Transverse colon (tissue), 4 donors: Measurements from ENCODE around the gene TTC38. TPM values are rescaled to one million over a fixed set of nuclear protein-coding genes. Genes with fewer than 3 reads are reported as not detected.

Experiments
- DNase-seq: peaks from one replicate; pipeline ENCODE4 v3.0.0-alpha.2; 2019
- H3K27ac ChIP-seq, 4 donors: fragments of 200-600 bp; sonication (generic); 2 replicates each; pipeline ENCODE4 v1.5.1; 2016 to 2018; ENCODE audit warnings: inconsistent platforms in 4 of 4
- H3K27me3 ChIP-seq: fragments of 200-600 bp; sonication (generic); 2 replicates; pipeline ENCODE4 v1.5.1; 2017; ENCODE audit warnings: inconsistent platforms
- H3K36me3 ChIP-seq, 4 donors: fragments of 200-600 bp; sonication (generic); 2 replicates each; pipeline ENCODE4 v1.5.1; 2017 to 2019; ENCODE audit warnings: inconsistent platforms in 4 of 4
- H3K4me1 ChIP-seq, 4 donors: fragments of 200-600 bp; sonication (generic); 2 replicates each; pipeline ENCODE4 v1.5.1; 2017 to 2020; ENCODE audit warnings: inconsistent platforms in 4 of 4
- H3K4me3 ChIP-seq, 4 donors: fragments of 200-600 bp; sonication (generic); 1 replicate in 1 of 4; 2 replicates in 3 of 4; pipeline versions ENCODE4 v1.5.1 to v1.6.1; 2017 to 2019; ENCODE audit warnings: inconsistent platforms in 4 of 4
- H3K9me3 ChIP-seq, 2 donors: fragments of 200-600 bp; sonication (generic); 2 replicates each; pipeline ENCODE4 v1.5.1; 2017 to 2019; ENCODE audit warnings: inconsistent platforms in 2 of 2
- EP300 ChIP-seq: sonication (generic); formaldehyde crosslinking; IDR thresholded peaks from one replicate; pipeline ENCODE4 v1.6.1; 2017; ENCODE audit warnings: antibody characterized with exemption, low read depth
- POLR2A ChIP-seq: fragments of 450-650 bp; IDR thresholded peaks from one replicate; pipeline ENCODE4 v1.6.1; 2016; ENCODE audit warnings: antibody characterized with exemption, mild to moderate bottlenecking, moderate library complexity
- POLR2AphosphoS5 ChIP-seq, 3 donors: sonication (generic); formaldehyde crosslinking; IDR thresholded peaks; one replicate each; pipeline ENCODE4 v1.6.1; 2016; ENCODE audit warnings: antibody characterized with exemption in 3 of 3
- WGBS, 2 donors: methylation state at CpG; one replicate each; pipeline ENCODE4 v1.1.5; 2018; ENCODE audit warnings: low coverage in 1 of 2; 5-methylcytosine and 5-hydroxymethylcytosine counted together
- in situ Hi-C, 4 donors: fragments of 200-750 bp; cut with MboI; loops; one replicate each; pipeline versions ENCODE4 v1.15.0 to v1.15.1; 2017; ENCODE audit warnings: low sequenced_read_pairs in 3 of 4, low pct_ligation_motif_present in 1 of 4, low pct_unique_long_range_greater_than_20kb in 1 of 4
- intact Hi-C: fragments of 100-400 bp; cut with DNase I; formaldehyde crosslinking; loops from one replicate; pipeline ENCODE4 v1.15.1; 2023; ENCODE audit warnings: low total_unique reads
- total RNA-seq, 4 donors: library from RNA; depleted of rRNA; stranded (reverse); fragments of >200 nt; gene quantifications; one replicate each; pipeline ENCODE4 v1.1.0, GENCODE V29; 2016
- TF ChIP-seq, protein P1 (sequence below), 5 experiments: fragments of 200-600 bp in 3 of 5; fragments of 450-650 bp in 2 of 5; sonication (generic) in 3 of 5; IDR thresholded peaks; 1 replicate in 2 of 5; 2 replicates in 3 of 5; pipeline ENCODE4 v1.5.1; 2016 to 2017; ENCODE audit warnings: antibody characterized with exemption in 5 of 5, inconsistent platforms in 3 of 5, mild to moderate bottlenecking in 2 of 5, moderate library complexity in 1 of 5

Gene TTC38
- total RNA-seq, 4 donors from 2014 or later: 167 to 316 (median 292) TPM

DNA sequence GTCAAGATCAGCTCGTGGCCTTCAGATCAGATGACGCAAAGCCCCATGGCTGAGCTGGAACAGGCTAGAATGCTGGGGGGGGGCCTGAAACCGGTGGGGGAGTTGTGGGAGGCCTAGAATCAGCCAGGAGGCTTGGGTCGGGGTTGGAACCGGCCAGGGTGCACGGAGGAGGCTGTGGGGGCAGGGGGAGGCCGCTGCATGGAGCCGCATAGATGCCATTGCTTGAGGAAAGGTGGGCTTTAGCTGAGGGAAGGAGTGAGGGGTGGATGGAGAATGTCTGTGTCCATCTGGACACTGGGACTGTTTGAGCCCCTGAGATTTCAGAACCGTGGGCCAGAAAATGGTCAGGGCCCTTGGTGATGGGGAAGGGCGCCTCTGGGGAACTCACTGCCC, 42.9 kb upstream of the TTC38 start:
- intact Hi-C loops: no loop called here
- 85% methylated on average over 10 of the region's 10 CpGs; no CpG with 5 or more reads in 1 of the 2 donors for WGBS, 2 donors

DNA sequence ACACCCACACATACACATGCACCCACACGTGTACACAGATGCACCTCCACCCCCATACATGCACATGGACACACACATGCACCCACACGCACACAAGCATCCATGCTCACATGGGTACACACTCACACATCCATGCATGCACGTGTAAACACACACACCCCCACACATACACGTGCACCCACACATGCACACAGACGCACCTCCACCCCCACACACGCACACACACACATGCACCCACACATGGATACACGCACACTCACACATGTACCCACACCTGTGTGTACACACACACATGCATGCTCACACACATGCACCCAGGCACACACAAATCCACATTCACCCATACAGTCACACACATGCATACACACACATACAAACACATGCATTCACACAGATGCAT, 42.2 kb upstream of the TTC38 start:
- Histone ChIP-seq H3K36me3 (peaks cover 0 to 21% (median 5%) of the 10 kb centered on the region in 4 donors), H3K27me3 (no peaks in the 10 kb centered on the region), H3K9me3 (no peaks in the 10 kb centered on the region), H3K27ac (no peak overlapping the region), H3K4me3 (no peak overlapping the region), H3K4me1 (no peaks in the 10 kb centered on the region)
- intact Hi-C loops: no loop called here
- TF ChIP-seq EP300: no peak
- no peak for TF ChIP-seq POLR2AphosphoS5 (IDR thresholded peaks at IDR 0.05)
- no peak for TF ChIP-seq POLR2A
- TF ChIP-seq, protein P1, sequence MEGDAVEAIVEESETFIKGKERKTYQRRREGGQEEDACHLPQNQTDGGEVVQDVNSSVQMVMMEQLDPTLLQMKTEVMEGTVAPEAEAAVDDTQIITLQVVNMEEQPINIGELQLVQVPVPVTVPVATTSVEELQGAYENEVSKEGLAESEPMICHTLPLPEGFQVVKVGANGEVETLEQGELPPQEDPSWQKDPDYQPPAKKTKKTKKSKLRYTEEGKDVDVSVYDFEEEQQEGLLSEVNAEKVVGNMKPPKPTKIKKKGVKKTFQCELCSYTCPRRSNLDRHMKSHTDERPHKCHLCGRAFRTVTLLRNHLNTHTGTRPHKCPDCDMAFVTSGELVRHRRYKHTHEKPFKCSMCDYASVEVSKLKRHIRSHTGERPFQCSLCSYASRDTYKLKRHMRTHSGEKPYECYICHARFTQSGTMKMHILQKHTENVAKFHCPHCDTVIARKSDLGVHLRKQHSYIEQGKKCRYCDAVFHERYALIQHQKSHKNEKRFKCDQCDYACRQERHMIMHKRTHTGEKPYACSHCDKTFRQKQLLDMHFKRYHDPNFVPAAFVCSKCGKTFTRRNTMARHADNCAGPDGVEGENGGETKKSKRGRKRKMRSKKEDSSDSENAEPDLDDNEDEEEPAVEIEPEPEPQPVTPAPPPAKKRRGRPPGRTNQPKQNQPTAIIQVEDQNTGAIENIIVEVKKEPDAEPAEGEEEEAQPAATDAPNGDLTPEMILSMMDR (IDR thresholded peaks at IDR 0.05): no peak
- no peak for DNase-seq
- in situ Hi-C loops: no loop called here
- 92 to 100% methylated on average over 1 to 7 of the region's 7 CpGs for WGBS, 2 donors

More for the DNA sequence above, 42.9 kb upstream of the TTC38 start:
- peaks cover 0 to 28% (median 8%) of the 10 kb centered on the region in 4 donors for H3K36me3 ChIP-seq
- TF ChIP-seq POLR2A (no peak), EP300 (no peak), POLR2AphosphoS5 (IDR thresholded peaks at IDR 0.05) (no peak)
- TF ChIP-seq, protein P1 (IDR thresholded peaks at IDR 0.05): no peak
- H3K27me3 ChIP-seq: no peaks in the 10 kb centered on the region
- no peak for DNase-seq
- H3K27ac ChIP-seq: no peak overlapping the region
- H3K4me1 ChIP-seq: no peaks in the 10 kb centered on the region
- in situ Hi-C loops: no loop called here
- no peaks in the 10 kb centered on the region for H3K9me3 ChIP-seq
- no peak overlapping the region for H3K4me3 ChIP-seq

DNA sequence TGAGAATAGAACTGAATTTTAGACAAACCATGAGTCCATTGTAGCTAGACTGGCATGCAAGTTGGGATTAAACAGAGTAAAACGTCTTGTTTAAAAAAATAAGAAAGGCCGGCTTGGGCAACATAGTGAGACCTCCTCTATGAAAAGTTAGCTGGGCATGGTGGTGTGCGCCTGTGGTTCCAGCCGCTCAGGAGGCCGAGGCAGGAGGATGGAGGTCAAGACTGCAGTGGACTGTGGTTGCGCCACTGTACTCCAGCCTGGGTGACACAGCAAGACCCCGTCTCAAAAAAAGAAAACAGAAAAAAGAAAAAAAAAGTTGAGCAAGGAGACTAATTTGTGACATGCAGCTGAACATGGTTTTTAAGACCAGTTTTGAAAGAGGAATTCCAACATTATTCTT, 41.2 kb upstream of the TTC38 start:
- in situ Hi-C loops: no loop called here

DNA sequence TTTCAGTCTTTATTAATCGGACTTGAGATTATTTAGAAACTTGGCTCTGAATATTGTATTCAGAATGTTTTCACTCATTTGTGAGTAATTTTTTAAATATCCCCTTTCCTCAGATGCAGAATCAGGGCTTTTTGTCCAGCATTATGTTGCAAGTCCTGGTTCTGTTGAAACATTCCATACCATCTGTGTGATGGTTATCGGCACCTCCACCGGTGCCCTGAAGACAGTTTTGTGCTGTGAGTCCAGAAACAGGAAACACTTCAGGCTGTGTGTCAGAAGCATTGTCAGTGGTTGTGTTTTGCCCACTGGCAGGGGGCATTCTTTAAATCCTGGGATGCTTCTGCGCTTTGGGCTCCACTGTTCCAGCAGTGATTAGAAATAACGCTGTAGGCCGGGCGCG, 38.1 kb upstream of the TTC38 start:
- H3K4me3 ChIP-seq: no peak overlapping the region
- 80 to 94% methylated on average over 3 to 8 of the region's 8 CpGs for WGBS, 2 donors
- H3K27ac ChIP-seq: no peak overlapping the region
- no peak for TF ChIP-seq EP300
- TF ChIP-seq, protein P1 (IDR thresholded peaks at IDR 0.05): no peak
- no peak for TF ChIP-seq POLR2A
- no peak for TF ChIP-seq POLR2AphosphoS5 (IDR thresholded peaks at IDR 0.05)
- no peaks in the 10 kb centered on the region for H3K27me3 ChIP-seq
- H3K4me1 ChIP-seq: peaks cover 0 to 7% (median 0%) of the 10 kb centered on the region in 4 donors
- in situ Hi-C loops (no loop called here), intact Hi-C loops (no loop called here)
- DNase-seq: no peak
- H3K36me3 ChIP-seq: peaks cover 0 to 8% (median 0%) of the 10 kb centered on the region in 4 donors
- no peaks in the 10 kb centered on the region for H3K9me3 ChIP-seq

More for the DNA sequence above, 41.2 kb upstream of the TTC38 start:
- TF ChIP-seq POLR2AphosphoS5 (IDR thresholded peaks at IDR 0.05): no peak
- TF ChIP-seq EP300: no peak
- TF ChIP-seq POLR2A: no peak
- TF ChIP-seq, protein P1 (IDR thresholded peaks at IDR 0.05): no peak
- peaks cover 0 to 11% (median 0%) of the 10 kb centered on the region in 4 donors for H3K36me3 ChIP-seq
- H3K9me3 ChIP-seq: no peaks in the 10 kb centered on the region
- no peaks in the 10 kb centered on the region for H3K4me1 ChIP-seq
- no peaks in the 10 kb centered on the region for H3K27me3 ChIP-seq
- no peak for DNase-seq
- 95 to 97% methylated on average over 7 of the region's 7 CpGs for WGBS, 2 donors
- H3K4me3 ChIP-seq: no peak overlapping the region
- intact Hi-C loops: no loop called here
- H3K27ac ChIP-seq: no peak overlapping the region
